CD4-positive, alpha-beta memory T cell (primary cell): ENCODE data around the gene TM9SF4. TPM values are rescaled to one million over a fixed set of nuclear protein-coding genes. Genes with fewer than 3 reads are reported as not detected.
"Not testable (repeated sequence)": the region's sequence is repeated elsewhere in the genome, so short reads cannot be mapped to it uniquely, and the experiment has no call there.

Experiments used
- CTCF ChIA-PET: fragments of 350-600 bp; sonication (Branson Sonifier 250); formaldehyde crosslinking; loops from one replicate; lab custom pipeline; 2021; ENCODE audit warnings: inconsistent platforms; ENCODE audit not compliant: partially characterized antibody; lab: Charles Lee
- POLR2A ChIA-PET: fragments of 350-600 bp; sonication (Branson Sonifier 250); formaldehyde crosslinking; loops from one replicate; lab custom pipeline; 2021; ENCODE audit not compliant: partially characterized antibody; lab: Charles Lee
- DNase-seq, 5 donors: peaks; one replicate each; pipeline versions ENCODE4 v3.0.0 to v3.0.0-alpha.2; 2020 to 2022; ENCODE audit warnings: mixed read lengths in 1 of 5
- H3K27ac ChIP-seq: one replicate; pipeline ENCODE4 v1.7.0; 2013; ENCODE audit warnings: low read depth, low read length
- H3K27me3 ChIP-seq: 2 replicates; pipeline ENCODE4 v1.7.0; 2013; ENCODE audit warnings: mild to moderate bottlenecking, low read length, moderate library complexity; ENCODE audit not compliant: insufficient read depth
- H3K36me3 ChIP-seq: 2 replicates; pipeline ENCODE4 v1.7.0; 2013; ENCODE audit warnings: mild to moderate bottlenecking, low read length, moderate library complexity; ENCODE audit not compliant: insufficient read depth
- H3K4me1 ChIP-seq: 2 replicates; pipeline ENCODE4 v1.7.0; 2013; ENCODE audit warnings: mild to moderate bottlenecking, low read length, moderate library complexity; ENCODE audit not compliant: insufficient read depth
- H3K4me3 ChIP-seq, 2 donors: one replicate each; pipeline ENCODE4 v1.7.0; 2013; ENCODE audit warnings: low read length in 2 of 2, mild to moderate bottlenecking in 1 of 2
- H3K9me3 ChIP-seq, 2 donors: one replicate each; pipeline ENCODE4 v1.7.0; 2013; ENCODE audit warnings: low read length in 2 of 2, control low read depth in 1 of 2; ENCODE audit not compliant: control insufficient read depth in 1 of 2
- H3K27ac Mint-ChIP-seq, 7 donors: one replicate each; pipeline ENCODE4 v1.8.0; 2020 to 2021; ENCODE audit warnings: mixed read lengths in 7 of 7, mild to moderate bottlenecking in 6 of 7, inconsistent platforms in 3 of 7, moderate library complexity in 3 of 7
- H3K27me3 Mint-ChIP-seq, 2 donors: one replicate each; pipeline ENCODE4 v1.8.0; 2020 to 2021; ENCODE audit warnings: mixed read lengths in 2 of 2
- H3K36me3 Mint-ChIP-seq, 2 donors: one replicate each; pipeline ENCODE4 v1.8.0; 2020 to 2021; ENCODE audit warnings: mixed read lengths in 2 of 2, inconsistent platforms in 1 of 2, mild to moderate bottlenecking in 1 of 2
- H3K4me1 Mint-ChIP-seq, 4 donors: one replicate each; pipeline ENCODE4 v1.8.0; 2020 to 2021; ENCODE audit warnings: mixed read lengths in 4 of 4, mild to moderate bottlenecking in 1 of 4
- H3K4me3 Mint-ChIP-seq, 8 donors: one replicate each; pipeline ENCODE4 v1.8.0; 2020 to 2021; ENCODE audit warnings: mixed read lengths in 8 of 8, mild to moderate bottlenecking in 7 of 8, moderate library complexity in 6 of 8, inconsistent platforms in 3 of 8
- H3K9me3 Mint-ChIP-seq, 8 donors: one replicate each; pipeline ENCODE4 v1.8.0; 2020 to 2021; ENCODE audit warnings: mixed read lengths in 8 of 8, mild to moderate bottlenecking in 5 of 8, inconsistent platforms in 3 of 8, moderate library complexity in 1 of 8
- intact Hi-C: fragments of 100-400 bp; cut with micrococcal nuclease; formaldehyde crosslinking; loops from one replicate; pipeline ENCODE4 v1.15.1; 2023
- polyA plus RNA-seq, 2 donors: library from polyadenylated mRNA; unstranded; fragments of 300-500 nt; fragmentation: Illumina TruSeq; gene quantifications; one replicate each; pipeline ENCODE4 v1.2.3, GENCODE V29; 2021
- total RNA-seq, 2 experiments: library from RNA; stranded (reverse); gene quantifications; one replicate each; pipeline ENCODE4 v1.2.3, GENCODE V29; 2021

TM9SF4 gene
- total and polyA plus RNA-seq, 4 experiments from 2014 or later, result 33.4 to 40.7 (median 36.7) TPM

GRCh38 chr20:32193996-32194395, 84.5 kb downstream of the TM9SF4 start:
- Histone ChIP-seq H3K4me1 (peaks cover 12% of the 10 kb centered on the region), H3K36me3 (peaks cover 29% of the 10 kb centered on the region), H3K9me3 (no peaks in the 10 kb centered on the region), H3K4me3 (no peak overlapping the region), H3K27me3 (no peaks in the 10 kb centered on the region), H3K27ac (no peak overlapping the region)
- DNase-seq, result no peak
- Mint-ChIP-seq H3K9me3 (no peaks in the 10 kb centered on the region), H3K27ac (peak overlapping the region in 3 of 7 donors; percentile 20 to 49 (median 47)), H3K27me3 (no peaks in the 10 kb centered on the region), H3K4me1 (peaks cover 2 to 33% (median 16%) of the 10 kb centered on the region in 4 donors), H3K36me3 (peaks cover 26 to 50% of the 10 kb centered on the region in 2 donors), H3K4me3 (no peak overlapping the region)
- intact Hi-C loops, result no loop called here
- ChIA-PET CTCF (no interaction called here), POLR2A (no interaction called here)

- intact Hi-C loops, result no loop called here
- Histone ChIP-seq H3K27me3 (no peaks in the 10 kb centered on the region), H3K27ac (no peak overlapping the region), H3K4me3 (no peak overlapping the region), H3K4me1 (peaks cover 11% of the 10 kb centered on the region), H3K9me3 (no peaks in the 10 kb centered on the region), H3K36me3 (peaks cover 34% of the 10 kb centered on the region)
- ChIA-PET CTCF (no interaction called here), POLR2A (no interaction called here)
- Mint-ChIP-seq H3K27ac (peak overlapping the region in 2 of 7 donors; percentile 31 to 59), H3K4me3 (no peak overlapping the region), H3K4me1 (peaks cover 0 to 26% (median 11%) of the 10 kb centered on the region in 4 donors), H3K27me3 (no peaks in the 10 kb centered on the region), H3K36me3 (peaks cover 29 to 58% of the 10 kb centered on the region in 2 donors), H3K9me3 (no peaks in the 10 kb centered on the region)
- DNase-seq, result no peak
These were observed 86.1 kb downstream of the TM9SF4 start for GRCh38 chr20:32195581-32195980.

GRCh38 chr20:32196613-32197012, 87.1 kb downstream of the TM9SF4 start:
- H3K27ac Mint-ChIP-seq, H3K27me3 ChIP-seq, H3K4me3 ChIP-seq, H3K9me3 Mint-ChIP-seq, DNase-seq, H3K9me3 ChIP-seq, intact Hi-C loops, POLR2A ChIA-PET, H3K4me3 Mint-ChIP-seq, H3K27me3 Mint-ChIP-seq, H3K27ac ChIP-seq, CTCF ChIA-PET: not testable (repeated sequence)
- H3K4me1 Mint-ChIP-seq, result peaks cover 3 to 16% (median 6%) of the 10 kb centered on the region in 4 donors
- peaks cover 33 to 67% of the 10 kb centered on the region in 2 donors for H3K36me3 Mint-ChIP-seq
- peaks cover 41% of the 10 kb centered on the region for H3K36me3 ChIP-seq
- peaks cover 11% of the 10 kb centered on the region for H3K4me1 ChIP-seq

GRCh38 chr20:32197136-32197535, 87.6 kb downstream of the TM9SF4 start:
- Histone ChIP-seq H3K36me3 (peaks cover 41% of the 10 kb centered on the region), H3K4me1 (peaks cover 11% of the 10 kb centered on the region)
- DNase-seq, intact Hi-C loops, POLR2A ChIA-PET, H3K27me3 Mint-ChIP-seq, H3K9me3 ChIP-seq, H3K9me3 Mint-ChIP-seq, H3K4me3 ChIP-seq, CTCF ChIA-PET, H3K27ac ChIP-seq, H3K27me3 ChIP-seq, H3K4me3 Mint-ChIP-seq: not testable (repeated sequence)
- Mint-ChIP-seq H3K4me1 (peaks cover 3 to 14% (median 10%) of the 10 kb centered on the region in 4 donors), H3K36me3 (peaks cover 36 to 72% of the 10 kb centered on the region in 2 donors), H3K27ac (peak overlapping the region in 1 of 7 donors; percentile 83)

- peaks cover 27% of the 10 kb centered on the region for H3K4me1 ChIP-seq
- H3K9me3 Mint-ChIP-seq, result no peaks in the 10 kb centered on the region
- H3K36me3 Mint-ChIP-seq, result peaks cover 37 to 81% of the 10 kb centered on the region in 2 donors
- DNase-seq, result no peak
- CTCF ChIA-PET, result no interaction called here
- H3K27me3 ChIP-seq, result no peaks in the 10 kb centered on the region
- H3K27ac Mint-ChIP-seq, result peak overlapping the region in 4 of 7 donors; percentile 11 to 66 (median 59)
- POLR2A ChIA-PET, result interaction anchor here (1.8 kb wide), 1 partner anchor 9 kb away, joined by 5 read pairs; no protein-coding TSS in a partner anchor
- no peak overlapping the region for H3K4me3 Mint-ChIP-seq
- peaks cover 15 to 33% (median 26%) of the 10 kb centered on the region in 4 donors for H3K4me1 Mint-ChIP-seq
- no peaks in the 10 kb centered on the region for H3K27me3 Mint-ChIP-seq
- no peak overlapping the region for H3K27ac ChIP-seq
- H3K4me3 ChIP-seq, result no peak overlapping the region
- intact Hi-C loops, result no loop called here
- H3K9me3 ChIP-seq, result no peaks in the 10 kb centered on the region
- peaks cover 48% of the 10 kb centered on the region for H3K36me3 ChIP-seq
These were observed 89.5 kb downstream of the TM9SF4 start for GRCh38 chr20:32199006-32199405.

- no peak for DNase-seq
- Mint-ChIP-seq H3K36me3 (peaks cover 20 to 63% of the 10 kb centered on the region in 2 donors), H3K27ac (peak overlapping the region in 2 of 7 donors; percentile 39 to 57), H3K27me3 (no peaks in the 10 kb centered on the region), H3K4me3 (no peak overlapping the region), H3K4me1 (peaks cover 39 to 57% (median 50%) of the 10 kb centered on the region in 4 donors), H3K9me3 (no peaks in the 10 kb centered on the region)
- POLR2A ChIA-PET, result no interaction called here
- intact Hi-C loops, result no loop called here
- Histone ChIP-seq H3K4me3 (no peak overlapping the region), H3K9me3 (no peaks in the 10 kb centered on the region), H3K27ac (no peak overlapping the region), H3K27me3 (no peaks in the 10 kb centered on the region), H3K36me3 (peaks cover 32% of the 10 kb centered on the region), H3K4me1 (peaks cover 51% of the 10 kb centered on the region)
- CTCF ChIA-PET, result no interaction called here
These were observed 91.9 kb downstream of the TM9SF4 start for GRCh38 chr20:32201296-32201976.

- Mint-ChIP-seq H3K4me1 (peaks cover 45 to 63% (median 55%) of the 10 kb centered on the region in 4 donors), H3K27me3 (no peaks in the 10 kb centered on the region), H3K9me3 (no peaks in the 10 kb centered on the region), H3K4me3 (no peak overlapping the region), H3K27ac (peak overlapping the region in 6 of 7 donors; percentile 22 to 90 (median 61)), H3K36me3 (peaks cover 20 to 62% of the 10 kb centered on the region in 2 donors)
- ChIA-PET POLR2A (no interaction called here), CTCF (no interaction called here)
- intact Hi-C loops, result no loop called here
- Histone ChIP-seq H3K27me3 (no peaks in the 10 kb centered on the region), H3K4me3 (no peak overlapping the region), H3K4me1 (peaks cover 57% of the 10 kb centered on the region), H3K9me3 (no peaks in the 10 kb centered on the region), H3K27ac (no peak overlapping the region), H3K36me3 (peaks cover 31% of the 10 kb centered on the region)
- DNase-seq, result no peak
These were observed 92.5 kb downstream of the TM9SF4 start for GRCh38 chr20:32201977-32202363.
